Endothelial cell of umbilical vein (primary cell): ENCODE data around the gene NUSAP1. TPM values are rescaled to one million over a fixed set of nuclear protein-coding genes. Genes with fewer than 3 reads are reported as not detected.

Experiments used
- Bru-seq: library from RNA; stranded (reverse); fragments of 400-500 nt; gene quantifications from one replicate; lab custom pipeline; 2021; lab: Mats Ljungman, UMichigan
- BruChase-seq, 2 experiments: library from RNA; stranded (reverse); fragments of 400-500 nt; gene quantifications; one replicate each; lab custom pipeline; 2021; lab: Mats Ljungman, UMichigan
- BruUV-seq: library from RNA; stranded (reverse); fragments of 400-500 nt; replicated peaks from 2 replicates; lab custom pipeline; 2021; lab: Mats Ljungman, UMichigan
- CTCF ChIA-PET: fragments of 300-600, 350-600 bp; sonication (Branson Sonifier 250); formaldehyde crosslinking; loops from one replicate; lab custom pipeline; 2021; ENCODE audit warnings: antibody characterized with exemption, inconsistent platforms; lab: Charles Lee
- POLR2A ChIA-PET: fragments of 300-600, 350-600 bp; sonication (Branson Sonifier 250); formaldehyde crosslinking; loops from one replicate; lab custom pipeline; 2021; ENCODE audit warnings: antibody characterized with exemption, inconsistent platforms; lab: Charles Lee
- DNase-seq: peaks from one replicate; pipeline ENCODE4 v3.0.0-alpha.2; 2011; ENCODE audit warnings: low read depth, low spot score
- FAIRE-seq: peaks from 2 replicates; lab custom pipeline; 2011; peaks lifted over from hg19 to GRCh38; lab: Jason Lieb, UNC
- H2AFZ ChIP-seq: 2 replicates; pipeline ENCODE4 v1.6.0; 2012; ENCODE audit warnings: low read depth, low read length, control low read depth, inconsistent platforms
- H3K27ac ChIP-seq: 2 replicates; pipeline ENCODE4 v1.5.1; 2011; ENCODE audit warnings: low read depth, mild to moderate bottlenecking, control low read depth, low read length, moderate library complexity; ENCODE audit not compliant: insufficient read depth
- H3K27me3 ChIP-seq, 2 experiments: 2 replicates each; pipeline versions ENCODE4 v1.6.0 to v1.6.1; 2011; ENCODE audit warnings: low read length in 2 of 2, mixed read lengths in 1 of 2; ENCODE audit not compliant: control insufficient read depth in 2 of 2, insufficient read depth in 2 of 2
- H3K36me3 ChIP-seq, 2 experiments: 2 replicates in 1 of 2; 3 replicates in 1 of 2; pipeline ENCODE4 v1.5.1; 2011; ENCODE audit warnings: low read length in 2 of 2, mild to moderate bottlenecking in 1 of 2, moderate library complexity in 1 of 2; ENCODE audit not compliant: control insufficient read depth in 2 of 2, insufficient read depth in 2 of 2; ENCODE audit errors: extremely low read depth in 1 of 2
- H3K4me1 ChIP-seq: 3 replicates; pipeline ENCODE4 v1.5.1; 2011; ENCODE audit warnings: mild to moderate bottlenecking, low read length; ENCODE audit not compliant: control insufficient read depth, insufficient read depth; ENCODE audit errors: extremely low read depth
- H3K4me2 ChIP-seq: 2 replicates; pipeline ENCODE4 v1.6.1; 2011; ENCODE audit warnings: low read length, control low read depth, mixed read lengths; ENCODE audit not compliant: insufficient read depth
- H3K4me3 ChIP-seq, 3 experiments: fragments of 200-600 bp in 1 of 3; sonication (generic), shearing (Covaris generic) in 1 of 3; replicated peaks in 1 of 3; 2 replicates each; pipeline ENCODE4 v1.5.1; 2011 to 2016; ENCODE audit warnings: control low read depth in 3 of 3, low read length in 3 of 3, mild to moderate bottlenecking in 2 of 3, inconsistent platforms in 1 of 3, low read depth in 1 of 3, moderate library complexity in 1 of 3; ENCODE audit not compliant: insufficient read depth in 1 of 3
- H3K79me2 ChIP-seq: 2 replicates; pipeline ENCODE4 v1.6.0; 2012; ENCODE audit warnings: low read length, inconsistent platforms; ENCODE audit not compliant: control insufficient read depth, insufficient read depth
- H3K9ac ChIP-seq: replicated peaks from 2 replicates; pipeline ENCODE3; 2011; ENCODE audit warnings: low read length, control low read depth; ENCODE audit not compliant: insufficient read depth; ENCODE audit errors: extremely low read depth
- H3K9me1 ChIP-seq: replicated peaks from 3 replicates; pipeline ENCODE4 v1.6.0; 2011; ENCODE audit warnings: mild to moderate bottlenecking, low read length; ENCODE audit not compliant: control insufficient read depth, insufficient read depth; ENCODE audit errors: extremely low read depth
- H3K9me3 ChIP-seq: replicated peaks from 2 replicates; pipeline ENCODE4 v1.5.1; 2012; ENCODE audit warnings: low read length, inconsistent platforms; ENCODE audit not compliant: control insufficient read depth, insufficient read depth
- H4K20me1 ChIP-seq: replicated peaks from 2 replicates; pipeline ENCODE3; 2011; ENCODE audit warnings: mild to moderate bottlenecking, low read length; ENCODE audit not compliant: control insufficient read depth, insufficient read depth; ENCODE audit errors: extremely low read depth
- EZH2 ChIP-seq: IDR thresholded peaks from 2 replicates; pipeline ENCODE4 v1.6.1; 2012; ENCODE audit warnings: borderline replicate concordance, low read depth, mild to moderate bottlenecking, moderate library complexity, low read length, inconsistent platforms; ENCODE audit not compliant: severe bottlenecking
- FOS ChIP-seq: IDR thresholded peaks from 2 replicates; pipeline ENCODE4 v1.6.1; 2011; ENCODE audit warnings: mild to moderate bottlenecking, low read length, moderate library complexity, borderline replicate concordance; ENCODE audit not compliant: insufficient read depth
- GATA2 ChIP-seq: IDR thresholded peaks from 2 replicates; pipeline ENCODE4 v1.7.0; 2011; ENCODE audit warnings: low read depth, mild to moderate bottlenecking, moderate library complexity, mixed read lengths, low read length; ENCODE audit not compliant: insufficient read length, insufficient read depth
- JUN ChIP-seq: IDR thresholded peaks from 2 replicates; pipeline ENCODE4 v1.6.1; 2011; ENCODE audit warnings: borderline replicate concordance, low read depth; ENCODE audit not compliant: insufficient read length, insufficient read depth
- MYC ChIP-seq: IDR thresholded peaks from one replicate; pipeline ENCODE4 v1.6.1; 2011; ENCODE audit warnings: mild to moderate bottlenecking, low read depth, low read length
- POLR2A ChIP-seq: IDR thresholded peaks from 2 replicates; pipeline ENCODE4 v1.6.1; 2012; ENCODE audit warnings: low read depth, mild to moderate bottlenecking, control low read depth, low read length
- POLR2AphosphoS5 ChIP-seq: IDR thresholded peaks from 2 replicates; pipeline ENCODE4 v1.6.1; 2012; ENCODE audit warnings: low read depth, mild to moderate bottlenecking, control low read depth, low read length, moderate library complexity; ENCODE audit not compliant: insufficient read depth
- dilution Hi-C: fragments of 300-500 bp; cut with MboI; formaldehyde crosslinking; loops from one replicate; pipeline ENCODE4 v1.15.0; 2019; ENCODE audit warnings: low sequenced_read_pairs; ENCODE audit not compliant: extremely low pct_ligation_motif_present
- intact Hi-C: fragments of 100-400 bp; cut with micrococcal nuclease; formaldehyde crosslinking; loops from one replicate; pipeline ENCODE4 v1.10.0; 2022
- long read RNA-seq: library from polyadenylated mRNA; stranded (forward); transcript quantifications from one replicate; pipeline ENCODE4 v2.0.0, GENCODE V29; 2021
- polyA minus RNA-seq, 3 experiments: library from RNA; depleted of rRNA, polyadenylated mRNA; stranded (reverse); fragments of >200 nt; gene quantifications; 1 replicate in 1 of 3; 2 replicates in 2 of 3; pipeline ENCODE4 v1.2.3, GENCODE V29; 2011
- polyA plus RNA-seq, 4 experiments: library from polyadenylated mRNA; depleted of rRNA in 3 of 4; stranded (reverse) in 3 of 4; unstranded in 1 of 4; fragments of >200 nt; gene quantifications; 2 replicates each; pipeline versions ENCODE4 v1.2.1 to v1.2.3, GENCODE V29; 2011 to 2012; ENCODE audit warnings: missing spikeins in 1 of 4
- total RNA-seq: library from RNA; stranded (reverse); gene quantifications from 2 replicates; pipeline ENCODE4 v1.2.3, GENCODE V29; 2021
- TF ChIP-seq, protein P1 (sequence below), 2 donors: IDR thresholded peaks; 1 replicate in 1 of 2; 2 replicates in 1 of 2; pipeline ENCODE4 v1.5.1; 2011; ENCODE audit warnings: low read length in 2 of 2, mild to moderate bottlenecking in 2 of 2, moderate library complexity in 2 of 2, control low read depth in 1 of 2, inconsistent platforms in 1 of 2, low read depth in 1 of 2; ENCODE audit not compliant: insufficient read depth in 1 of 2; ENCODE audit errors: extremely low read depth in 1 of 2
- TF ChIP-seq, protein P2 (sequence below): IDR thresholded peaks from 2 replicates; pipeline ENCODE4 v1.6.1; 2011; ENCODE audit not compliant: insufficient read depth, insufficient read length

Gene NUSAP1, protein sequence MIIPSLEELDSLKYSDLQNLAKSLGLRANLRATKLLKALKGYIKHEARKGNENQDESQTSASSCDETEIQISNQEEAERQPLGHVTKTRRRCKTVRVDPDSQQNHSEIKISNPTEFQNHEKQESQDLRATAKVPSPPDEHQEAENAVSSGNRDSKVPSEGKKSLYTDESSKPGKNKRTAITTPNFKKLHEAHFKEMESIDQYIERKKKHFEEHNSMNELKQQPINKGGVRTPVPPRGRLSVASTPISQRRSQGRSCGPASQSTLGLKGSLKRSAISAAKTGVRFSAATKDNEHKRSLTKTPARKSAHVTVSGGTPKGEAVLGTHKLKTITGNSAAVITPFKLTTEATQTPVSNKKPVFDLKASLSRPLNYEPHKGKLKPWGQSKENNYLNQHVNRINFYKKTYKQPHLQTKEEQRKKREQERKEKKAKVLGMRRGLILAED
- total RNA-seq (101 and 109 TPM in 2 replicates), polyA plus RNA-seq (42.5 and 43.0 TPM in 2 replicates), polyA minus RNA-seq (50.9 and 94.3 TPM in 2 replicates), Bru-seq, nascent RNA (percentile 90 among the genes with signal in this experiment), BruChase-seq, experiment 1, labeled RNA remaining after a 6-hour chase (percentile 98 among the genes with signal in this experiment), BruChase-seq, experiment 2, labeled RNA remaining after a 2-hour chase (percentile 95 among the genes with signal in this experiment)
- 87.9 and 93.7 TPM in 2 replicates for polyA plus RNA-seq (2011; cell fraction: cytosol; rRNA removed)
- 166 and 206 TPM in 2 replicates for polyA plus RNA-seq (2011; cell fraction: nucleus; rRNA removed)
- 38.7 and 85.5 TPM in 2 replicates for polyA plus RNA-seq (2012)
- polyA minus RNA-seq (2011; cell fraction: cytosol; rRNA and poly(A)+ RNA removed), result 98.6 TPM
- 44.8 and 75.6 TPM in 2 replicates for polyA minus RNA-seq (2011; cell fraction: nucleus; rRNA and poly(A)+ RNA removed)
- long read RNA-seq, transcript NUSAP1-202 (11 exons, 2,274 nt), result minor isoform, 148 of 710 reads
- long read RNA-seq, transcript NUSAP1-208 (11 exons, 1,629 nt), result major isoform, 180 of 710 reads
- long read RNA-seq, transcript NUSAP1-201 (11 exons, 2,409 nt), result minor isoform, 94 of 710 reads
- long read RNA-seq, transcript NUSAP1-212 (11 exons, 2,256 nt), result minor isoform, 15 of 710 reads
- long read RNA-seq, partial matches to known transcripts, result 17 of 710 reads
- long read RNA-seq, other reads (novel, unspliced or antisense), result 244 of 710 reads

DNA sequence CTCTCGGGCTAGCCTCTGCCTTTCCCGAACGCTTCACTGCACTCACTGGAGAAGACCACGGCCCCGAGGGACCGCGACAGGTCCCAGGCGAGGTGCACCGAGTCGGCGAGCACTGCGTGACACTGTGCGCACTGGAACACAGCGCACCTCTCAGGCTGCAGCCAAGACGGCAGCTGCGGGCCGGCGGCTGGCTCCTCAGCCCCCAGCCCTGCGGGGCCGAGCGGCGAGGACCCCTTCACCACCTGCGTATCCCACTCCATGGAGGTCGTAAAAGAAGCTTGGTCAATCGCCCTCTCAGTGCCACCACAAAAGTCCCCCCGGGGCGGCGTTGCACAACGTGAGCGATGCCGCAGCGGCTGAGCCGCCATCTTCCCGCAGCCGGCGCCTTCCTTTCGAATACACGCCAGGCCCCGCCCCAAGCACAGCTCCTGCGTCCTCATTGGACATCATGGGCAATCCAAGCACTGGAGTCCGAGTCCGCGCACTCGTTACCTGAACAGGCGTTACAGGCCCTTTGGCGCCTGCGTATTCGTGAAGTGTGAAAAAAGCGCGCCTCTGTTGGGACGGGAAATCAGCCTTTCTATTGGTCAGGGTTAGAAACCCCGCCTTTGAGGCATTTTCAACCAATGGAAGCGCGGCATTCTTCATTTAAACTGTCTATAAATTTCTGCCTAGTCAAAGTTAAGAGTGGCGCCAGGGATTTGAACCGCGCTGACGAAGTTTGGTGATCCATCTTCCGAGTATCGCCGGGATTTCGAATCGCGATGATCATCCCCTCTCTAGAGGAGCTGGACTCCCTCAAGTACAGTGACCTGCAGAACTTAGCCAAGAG lies at the start of gene NUSAP1, which contains the start of gene OIP5:
Gene NUSAP1, plus strand, starts transcription at position 688 of the 832 bp plus-strand sequence. Its CDS starts 77 bp downstream, at position 765.
Gene OIP5, minus strand, starts transcription at position 398 of the 832 bp plus-strand sequence. Its CDS starts 30 bp downstream, at position 368.
- ChIA-PET POLR2A (interaction anchor here (0.6 kb wide), 1 partner anchor 915 kb away, joined by 7 read pairs; no protein-coding TSS in a partner anchor), CTCF (interaction anchor here (0.6 to 1.7 kb wide), 14 partner anchors 9 to 429 kb away, joined by 3 to 8 read pairs (median 4); partner anchors contain the start of gene CHP1)
- dilution Hi-C loops (no loop called here), intact Hi-C loops (loop anchor here (1.0 to 2.0 kb wide), 4 partner anchors 48 to 426 kb away; partner anchors contain the start of gene CHP1)
- H3K27ac ChIP-seq, result peak within 1 kb of the TSS; percentile 73
- H3K36me3 ChIP-seq, result no peaks in the 10 kb centered on the region
- H3K4me2 ChIP-seq, result peak within 1 kb of the TSS; percentile 90
- H2AFZ ChIP-seq, result peak within 1 kb of the TSS; percentile 89
- no peaks in the 10 kb centered on the region for H3K9me3 ChIP-seq
- no peaks in the 10 kb centered on the region for H3K9me1 ChIP-seq
- H3K79me2 ChIP-seq, result peaks cover 42% of the 10 kb centered on the region
- FAIRE-seq (peak; percentile 99), DNase-seq (peak; percentile 100)
- H4K20me1 ChIP-seq, result no peaks in the 10 kb centered on the region
- TF ChIP-seq MYC (no peak), EZH2 (no peak), FOS (no peak), JUN (no peak), POLR2AphosphoS5 (peak; percentile 75), POLR2A (peak; percentile 90), GATA2 (no peak)
- TF ChIP-seq, protein P1, sequence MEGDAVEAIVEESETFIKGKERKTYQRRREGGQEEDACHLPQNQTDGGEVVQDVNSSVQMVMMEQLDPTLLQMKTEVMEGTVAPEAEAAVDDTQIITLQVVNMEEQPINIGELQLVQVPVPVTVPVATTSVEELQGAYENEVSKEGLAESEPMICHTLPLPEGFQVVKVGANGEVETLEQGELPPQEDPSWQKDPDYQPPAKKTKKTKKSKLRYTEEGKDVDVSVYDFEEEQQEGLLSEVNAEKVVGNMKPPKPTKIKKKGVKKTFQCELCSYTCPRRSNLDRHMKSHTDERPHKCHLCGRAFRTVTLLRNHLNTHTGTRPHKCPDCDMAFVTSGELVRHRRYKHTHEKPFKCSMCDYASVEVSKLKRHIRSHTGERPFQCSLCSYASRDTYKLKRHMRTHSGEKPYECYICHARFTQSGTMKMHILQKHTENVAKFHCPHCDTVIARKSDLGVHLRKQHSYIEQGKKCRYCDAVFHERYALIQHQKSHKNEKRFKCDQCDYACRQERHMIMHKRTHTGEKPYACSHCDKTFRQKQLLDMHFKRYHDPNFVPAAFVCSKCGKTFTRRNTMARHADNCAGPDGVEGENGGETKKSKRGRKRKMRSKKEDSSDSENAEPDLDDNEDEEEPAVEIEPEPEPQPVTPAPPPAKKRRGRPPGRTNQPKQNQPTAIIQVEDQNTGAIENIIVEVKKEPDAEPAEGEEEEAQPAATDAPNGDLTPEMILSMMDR (IDR thresholded peaks at IDR 0.05; ENCODE audit: extremely low read depth in 1 of 2, insufficient read depth in 1 of 2, low read depth in 1 of 2, low read length in 2 of 2), result peak in 1 of 2 donors; percentile 55
- TF ChIP-seq, protein P2, sequence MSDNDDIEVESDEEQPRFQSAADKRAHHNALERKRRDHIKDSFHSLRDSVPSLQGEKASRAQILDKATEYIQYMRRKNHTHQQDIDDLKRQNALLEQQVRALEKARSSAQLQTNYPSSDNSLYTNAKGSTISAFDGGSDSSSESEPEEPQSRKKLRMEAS, result no peak
- peaks cover 24% of the 10 kb centered on the region for H3K4me1 ChIP-seq
- peak within 1 kb of the TSS; percentile 86 for H3K9ac ChIP-seq
- no peaks in the 10 kb centered on the region for H3K27me3 ChIP-seq
- peak within 1 kb of the TSS; percentile 63 to 94 (median 93) for H3K4me3 ChIP-seq
- TSS peak; percentile 44 for BruUV-seq
